Neural progenitor cell (in vitro differentiated cells): Measurements from ENCODE around the gene DLGAP4. TPM values are rescaled to one million over a fixed set of nuclear protein-coding genes. Genes with fewer than 3 reads are reported as not detected.

ENCODE experiments used
- DNase-seq: peaks from one replicate; pipeline ENCODE4 v3.0.0-alpha.2; 2016; ENCODE audit warnings: low spot score
- H2AFZ ChIP-seq: fragments of 200-600 bp; sonication (generic); replicated peaks from 2 replicates; pipeline ENCODE4 v1.6.1; 2016; ENCODE audit warnings: antibody characterized with exemption
- H3F3A ChIP-seq: fragments of 200-600 bp; sonication (generic); 2 replicates; pipeline ENCODE4 v1.6.1; 2016; ENCODE audit warnings: antibody characterized with exemption, low read depth
- H3K27ac ChIP-seq: fragments of 200-600 bp; sonication (generic); 2 replicates; pipeline ENCODE4 v1.5.1; 2016; ENCODE audit warnings: mild to moderate bottlenecking
- H3K27me3 ChIP-seq: fragments of 200-600 bp; sonication (generic); 2 replicates; pipeline ENCODE4 v1.6.1; 2016; ENCODE audit warnings: mild to moderate bottlenecking, moderate library complexity
- H3K36me3 ChIP-seq: fragments of 200-600 bp; sonication (generic); 2 replicates; pipeline ENCODE4 v1.5.1; 2016
- H3K4me1 ChIP-seq: fragments of 200-600 bp; sonication (generic); 2 replicates; pipeline ENCODE4 v1.6.1; 2016; ENCODE audit warnings: mixed run types
- H3K4me2 ChIP-seq: fragments of 200-600 bp; sonication (generic); 2 replicates; pipeline ENCODE4 v1.6.1; 2016
- H3K4me3 ChIP-seq: fragments of 200-600 bp; sonication (generic); 2 replicates; pipeline ENCODE4 v1.5.1; 2016
- H3K79me2 ChIP-seq: fragments of 200-600 bp; sonication (generic); 2 replicates; pipeline ENCODE4 v1.6.1; 2016; ENCODE audit warnings: low read depth
- H3K9ac ChIP-seq: fragments of 200-600 bp; sonication (generic); 2 replicates; pipeline ENCODE4 v1.6.1; 2016
- H3K9me3 ChIP-seq: fragments of 200-600 bp; sonication (generic); 2 replicates; pipeline ENCODE4 v1.5.1; 2016; ENCODE audit warnings: low read depth
- H4K20me1 ChIP-seq: fragments of 200-600 bp; sonication (generic); 2 replicates; pipeline ENCODE4 v1.6.1; 2016; ENCODE audit warnings: low read depth
- H3K27ac Mint-ChIP-seq: 3 replicates; pipeline ENCODE4 v1.8.0; 2021; ENCODE audit warnings: mixed read lengths
- H3K27me3 Mint-ChIP-seq: 2 replicates; pipeline ENCODE4 v1.8.0; 2022; ENCODE audit warnings: low read depth, mild to moderate bottlenecking, inconsistent platforms, moderate library complexity, mixed read lengths; ENCODE audit not compliant: insufficient read depth
- H3K36me3 Mint-ChIP-seq: 3 replicates; pipeline ENCODE4 v1.8.0; 2021; ENCODE audit warnings: mixed read lengths
- H3K4me1 Mint-ChIP-seq: 3 replicates; pipeline ENCODE4 v1.8.0; 2021; ENCODE audit warnings: mixed read lengths
- H3K4me3 Mint-ChIP-seq: 3 replicates; pipeline ENCODE4 v1.8.0; 2021; ENCODE audit warnings: mild to moderate bottlenecking, moderate library complexity, mixed read lengths
- H3K9me3 Mint-ChIP-seq: 3 replicates; pipeline ENCODE4 v1.8.0; 2020; ENCODE audit warnings: mixed read lengths
- CTCF ChIP-seq: fragments of 200-600 bp; sonication (generic); IDR thresholded peaks from 2 replicates; pipeline ENCODE4 v1.5.1; 2017; ENCODE audit warnings: antibody characterized with exemption, mild to moderate bottlenecking
- EZH2 ChIP-seq: fragments of 200-600 bp; sonication (generic); IDR thresholded peaks from 2 replicates; pipeline ENCODE4 v1.6.1; 2017; ENCODE audit warnings: antibody characterized with exemption, mild to moderate bottlenecking, moderate library complexity
- EZH2phosphoT487 ChIP-seq: fragments of 200-600 bp; sonication (generic); IDR thresholded peaks from 2 replicates; pipeline ENCODE4 v1.6.1; 2017; ENCODE audit warnings: antibody characterized with exemption
- total RNA-seq: library from RNA; depleted of rRNA; stranded (reverse); fragments of >200 nt; gene quantifications from 2 replicates; pipeline ENCODE4 v1.2.3, GENCODE V29; 2015; ENCODE audit warnings: low replicate concordance

DLGAP4 gene
- total RNA-seq, 1 donor from 2014 or later, result 21.7 TPM

- Mint-ChIP-seq H3K9me3 (no peaks in the 10 kb centered on the region), H3K27ac (peak overlapping the region; percentile 33), H3K27me3 (peaks cover 5% of the 10 kb centered on the region), H3K4me3 (no peak overlapping the region), H3K36me3 (peaks cover 11% of the 10 kb centered on the region), H3K4me1 (peaks cover 38% of the 10 kb centered on the region)
- Histone ChIP-seq H3K27me3 (no peaks in the 10 kb centered on the region), H3K4me3 (no peak overlapping the region), H4K20me1 (peaks cover 100% of the 10 kb centered on the region), H3F3A (peaks cover 3% of the 10 kb centered on the region), H3K27ac (no peak overlapping the region), H3K9me3 (no peaks in the 10 kb centered on the region), H3K79me2 (peaks cover 95% of the 10 kb centered on the region), H3K4me1 (no peaks in the 10 kb centered on the region), H3K9ac (no peak overlapping the region), H3K4me2 (no peak overlapping the region), H3K36me3 (no peaks in the 10 kb centered on the region), H2AFZ (no peak overlapping the region)
- TF ChIP-seq EZH2phosphoT487 (no peak), EZH2 (no peak), CTCF (no peak)
- DNase-seq, result no peak
These were observed 178.0 kb downstream of the DLGAP4 start for GRCh38 chr20:36483919-36484808.

GRCh38 chr20:36485286-36485685 lies 179.1 kb downstream of the DLGAP4 start:
- Histone ChIP-seq H4K20me1 (peaks cover 100% of the 10 kb centered on the region), H3K9ac (no peak overlapping the region), H3K4me3 (no peak overlapping the region), H3K4me1 (no peaks in the 10 kb centered on the region), H3K79me2 (peaks cover 95% of the 10 kb centered on the region), H2AFZ (no peak overlapping the region), H3K9me3 (no peaks in the 10 kb centered on the region), H3K36me3 (no peaks in the 10 kb centered on the region), H3K27ac (no peak overlapping the region), H3F3A (peaks cover 3% of the 10 kb centered on the region), H3K27me3 (no peaks in the 10 kb centered on the region), H3K4me2 (no peak overlapping the region)
- peaks cover 4% of the 10 kb centered on the region for H3K27me3 Mint-ChIP-seq
- H3K9me3 Mint-ChIP-seq, result no peaks in the 10 kb centered on the region
- TF ChIP-seq EZH2phosphoT487 (no peak), CTCF (no peak), EZH2 (no peak)
- DNase-seq, result no peak
- no peak overlapping the region for H3K4me3 Mint-ChIP-seq
- H3K4me1 Mint-ChIP-seq, result peaks cover 40% of the 10 kb centered on the region
- H3K27ac Mint-ChIP-seq, result no peak overlapping the region
- peaks cover 12% of the 10 kb centered on the region for H3K36me3 Mint-ChIP-seq

- Histone ChIP-seq H3K4me2 (no peak overlapping the region), H3K36me3 (no peaks in the 10 kb centered on the region), H3K27me3 (no peaks in the 10 kb centered on the region), H3K4me3 (no peak overlapping the region), H3K9ac (no peak overlapping the region), H4K20me1 (peaks cover 100% of the 10 kb centered on the region), H2AFZ (no peak overlapping the region), H3K79me2 (peaks cover 93% of the 10 kb centered on the region), H3F3A (peaks cover 2% of the 10 kb centered on the region), H3K9me3 (no peaks in the 10 kb centered on the region), H3K4me1 (no peaks in the 10 kb centered on the region), H3K27ac (no peak overlapping the region)
- Mint-ChIP-seq H3K27me3 (peaks cover 4% of the 10 kb centered on the region), H3K4me1 (peaks cover 42% of the 10 kb centered on the region), H3K4me3 (no peak overlapping the region), H3K27ac (peak overlapping the region; percentile 44), H3K9me3 (no peaks in the 10 kb centered on the region), H3K36me3 (peaks cover 6% of the 10 kb centered on the region)
- TF ChIP-seq EZH2 (no peak), EZH2phosphoT487 (no peak), CTCF (no peak)
- no peak for DNase-seq
These were observed 180.9 kb downstream of the DLGAP4 start for GRCh38 chr20:36487069-36487468.
